NCI-H2227 (cell line): ENCODE measurements around the gene GPD1L.
"Not testable (repeated sequence)": the region's sequence is repeated elsewhere in the genome, so short reads cannot be mapped to it uniquely, and the experiment has no call there.

Experiments used
- DNase-seq: peaks from one replicate; lab custom pipeline; 2025; ENCODE audit not compliant: unreplicated experiment; lab: John Stamatoyannopoulos, UW

The GPD1L gene

GRCh38 chr3:32105291-32106131 is 909 bp upstream of the GPD1L start:
- no peak for DNase-seq

GRCh38 chr3:32106929-32107362 is 526 bp downstream of the GPD1L start:
- DNase-seq: no peak

GRCh38 chr3:32108224-32108623 is 1.8 kb downstream of the GPD1L start:
- DNase-seq: not testable (repeated sequence)

GRCh38 chr3:32109256-32109655 is 2.8 kb downstream of the GPD1L start:
- peak; percentile 2 for DNase-seq

- DNase-seq: no peak
Observed at GRCh38 chr3:32110233-32110760, 3.9 kb downstream of the GPD1L start.

- no peak for DNase-seq
Observed at GRCh38 chr3:32111560-32111959, 5.1 kb downstream of the GPD1L start.

GRCh38 chr3:32113566-32113965 is 7.1 kb downstream of the GPD1L start:
- no peak for DNase-seq

- no peak for DNase-seq
Observed at GRCh38 chr3:32113981-32114545, 7.6 kb downstream of the GPD1L start.

GRCh38 chr3:32114546-32115386 is 8.3 kb downstream of the GPD1L start:
- not testable (repeated sequence) for DNase-seq

- DNase-seq: no peak
Observed at GRCh38 chr3:32117320-32117719, 10.9 kb downstream of the GPD1L start.

GRCh38 chr3:32118215-32118614 is 11.8 kb downstream of the GPD1L start:
- DNase-seq: no peak

GRCh38 chr3:32120471-32120870 is 14.1 kb downstream of the GPD1L start:
- no peak for DNase-seq

- no peak for DNase-seq
Observed at GRCh38 chr3:32121137-32121536, 14.7 kb downstream of the GPD1L start.

GRCh38 chr3:32123620-32124019 is 17.2 kb downstream of the GPD1L start:
- no peak for DNase-seq

- no peak for DNase-seq
Observed at GRCh38 chr3:32125012-32125411, 18.6 kb downstream of the GPD1L start.

- no peak for DNase-seq
Observed at GRCh38 chr3:32126305-32127015, 20.0 kb downstream of the GPD1L start.

- DNase-seq: no peak
Observed at GRCh38 chr3:32127219-32127826, 20.9 kb downstream of the GPD1L start.

GRCh38 chr3:32128936-32129335 is 22.5 kb downstream of the GPD1L start:
- DNase-seq: peak; percentile 63

- no peak for DNase-seq
Observed at GRCh38 chr3:32129832-32130231, 23.4 kb downstream of the GPD1L start.

- DNase-seq: no peak
Observed at GRCh38 chr3:32132121-32132520, 25.7 kb downstream of the GPD1L start.
